ENCODE data around the gene BLM. TPM values are rescaled to one million over a fixed set of nuclear protein-coding genes. Genes with fewer than 3 reads are reported as not detected.
A peak's percentile ranks its signal among the peaks of the same experiment; 100 is the strongest.

The BLM gene
- total RNA-seq, 4 donors from 2014 or later, result 11.6 to 18.2 (median 14.5) TPM

GRCh38 chr15:90862964-90863778 is 146.0 kb downstream of the BLM start:
- in situ Hi-C loops (cut with MboI; ENCODE audit: low sequenced_read_pairs in 4 of 4), result no loop called here
- Histone ChIP-seq H3K36me3 (no peaks in the 10 kb centered on the region), H3K27ac (peak overlapping the region; percentile 39 to 81 (median 54)), H3K9me3 (no peaks in the 10 kb centered on the region), H3K4me3 (no peak overlapping the region), H3K4me1 (peaks cover 0 to 13% of the 10 kb centered on the region in 2 donors), H3K27me3 (no peaks in the 10 kb centered on the region)
- TF ChIP-seq CTCF (IDR thresholded peaks at IDR 0.05 in 4 of 5, conservative IDR thresholded peaks at IDR 0.05 in 1 of 5) (no peak), POLR2A (IDR thresholded peaks at IDR 0.05) (no peak)
- DNase-seq, result peak in 1 of 2 donors; percentile 64
- ATAC-seq, result peak; percentile 63 to 70
- intact Hi-C loops (cut with DNase I; ENCODE audit: low total_unique reads), result no loop called here

- in situ Hi-C loops (cut with MboI; ENCODE audit: low sequenced_read_pairs in 4 of 4), result no loop called here
- Histone ChIP-seq H3K27ac (peak overlapping the region in 3 of 4 donors; percentile 39 to 81 (median 65)), H3K4me3 (no peak overlapping the region), H3K36me3 (no peaks in the 10 kb centered on the region), H3K27me3 (no peaks in the 10 kb centered on the region), H3K4me1 (peaks cover 5 to 16% of the 10 kb centered on the region in 2 donors), H3K9me3 (no peaks in the 10 kb centered on the region)
- TF ChIP-seq POLR2A (IDR thresholded peaks at IDR 0.05), result no peak
- TF ChIP-seq CTCF (IDR thresholded peaks at IDR 0.05 in 4 of 5, conservative IDR thresholded peaks at IDR 0.05 in 1 of 5), result no peak
- ATAC-seq (no peak), DNase-seq (no peak)
- intact Hi-C loops (cut with DNase I; ENCODE audit: low total_unique reads), result no loop called here
Observed at GRCh38 chr15:90863987-90864386, 146.8 kb downstream of the BLM start.

- Histone ChIP-seq H3K36me3 (no peaks in the 10 kb centered on the region), H3K9me3 (no peaks in the 10 kb centered on the region), H3K27me3 (no peaks in the 10 kb centered on the region), H3K27ac (no peak overlapping the region), H3K4me1 (peaks cover 7 to 22% of the 10 kb centered on the region in 2 donors), H3K4me3 (no peak overlapping the region)
- ATAC-seq (no peak), DNase-seq (no peak)
- intact Hi-C loops (cut with DNase I; ENCODE audit: low total_unique reads) (no loop called here), in situ Hi-C loops (cut with MboI; ENCODE audit: low sequenced_read_pairs in 4 of 4) (no loop called here)
- TF ChIP-seq POLR2A (IDR thresholded peaks at IDR 0.05) (no peak), CTCF (IDR thresholded peaks at IDR 0.05 in 4 of 5, conservative IDR thresholded peaks at IDR 0.05 in 1 of 5) (no peak)
Observed at GRCh38 chr15:90864507-90864906, 147.4 kb downstream of the BLM start.

GRCh38 chr15:90865702-90866101 is 148.6 kb downstream of the BLM start:
- Histone ChIP-seq H3K27me3 (no peaks in the 10 kb centered on the region), H3K4me1 (peaks cover 7 to 29% of the 10 kb centered on the region in 2 donors), H3K27ac (no peak overlapping the region), H3K4me3 (no peak overlapping the region), H3K36me3 (no peaks in the 10 kb centered on the region), H3K9me3 (no peaks in the 10 kb centered on the region)
- intact Hi-C loops (cut with DNase I; ENCODE audit: low total_unique reads), result no loop called here
- DNase-seq (no peak), ATAC-seq (no peak)
- in situ Hi-C loops (cut with MboI; ENCODE audit: low sequenced_read_pairs in 4 of 4), result no loop called here
- TF ChIP-seq CTCF (IDR thresholded peaks at IDR 0.05 in 4 of 5, conservative IDR thresholded peaks at IDR 0.05 in 1 of 5) (no peak), POLR2A (IDR thresholded peaks at IDR 0.05) (no peak)

Other genes with a start within 250 kb of the BLM start
- 10 to 100 TPM; 20.7 to 41.4 (median 30.5) TPM for gene CRTC3, start 187.4 kb upstream of the BLM start, total RNA-seq
- 100 to 1,000 TPM in 3 of 4 donors, 10 to 100 TPM in 1; 76.7 to 159 (median 118) TPM for gene FURIN, start 151.2 kb downstream of the BLM start, total RNA-seq
- gene FES, start 167.2 kb downstream of the BLM start, total RNA-seq, result 10 to 100 TPM in 2 of 4 donors, 1 to 10 TPM in 2; 5.3 to 13.5 (median 10.1) TPM
- gene MAN2A2, start 186.0 kb downstream of the BLM start, total RNA-seq, result 100 to 1,000 TPM in 2 of 4 donors, 10 to 100 TPM in 2; 56.8 to 124 (median 92.4) TPM
- gene HDDC3, start 215.2 kb downstream of the BLM start, total RNA-seq, result 10 to 100 TPM; 13.4 to 22.2 (median 17.2) TPM
- 1 to 10 TPM; 6.8 to 9.6 (median 7.6) TPM for gene UNC45A, start 217.9 kb downstream of the BLM start, total RNA-seq
- gene RCCD1, start 237.5 kb downstream of the BLM start, total RNA-seq, result 1 to 10 TPM; 1.4 to 4.8 (median 4.4) TPM